Stimulated activated naive CD4-positive, alpha-beta T cell (primary cell): ENCODE data around the gene FGF19.

Source experiments
- DNase-seq, 6 experiments: peaks; one replicate each; lab custom pipeline; 2025; lab: John Stamatoyannopoulos, UW

FGF19 gene

GRCh38 chr11:69655479-69656428 lies 48.1 kb downstream of the FGF19 start:
- DNase-seq = no peak

GRCh38 chr11:69654660-69655478 lies 49.0 kb downstream of the FGF19 start:
- DNase-seq = no peak

GRCh38 chr11:69654001-69654659 lies 49.7 kb downstream of the FGF19 start:
- DNase-seq = no peak

GRCh38 chr11:69653406-69653960 lies 50.3 kb downstream of the FGF19 start:
- no peak for DNase-seq

- DNase-seq = no peak
Observed at GRCh38 chr11:69652999-69653398, 50.8 kb downstream of the FGF19 start.

- no peak for DNase-seq
Observed at GRCh38 chr11:69651834-69652620, 51.8 kb downstream of the FGF19 start.

- no peak for DNase-seq
Observed at GRCh38 chr11:69650832-69651344, 52.9 kb downstream of the FGF19 start.

GRCh38 chr11:69650081-69650831 lies 53.6 kb downstream of the FGF19 start:
- DNase-seq = no peak

- no peak for DNase-seq
Observed at GRCh38 chr11:69649576-69649900, 54.3 kb downstream of the FGF19 start.

- no peak for DNase-seq
Observed at GRCh38 chr11:69648679-69649575, 54.9 kb downstream of the FGF19 start.
